OCI-LY7 (cell line): ENCODE measurements around the gene ZNF804A. TPM values are rescaled to one million over a fixed set of nuclear protein-coding genes. Genes with fewer than 3 reads are reported as not detected.

ENCODE experiments used
- BruUV-seq: library from RNA; stranded (reverse); fragments of 400-500 nt; replicated peaks from 2 replicates; lab custom pipeline; 2021; lab: Mats Ljungman, UMichigan
- CTCF ChIA-PET: fragments of 300-600 bp; sonication (Branson Sonifier 250); formaldehyde crosslinking; loops from one replicate; lab custom pipeline; 2022; ENCODE audit warnings: antibody characterized with exemption; ENCODE audit not compliant: unreplicated experiment; lab: Charles Lee
- POLR2A ChIA-PET: fragments of 300-600 bp; sonication (Branson Sonifier 250); formaldehyde crosslinking; loops from one replicate; lab custom pipeline; 2022; ENCODE audit warnings: antibody characterized with exemption; lab: Charles Lee
- DNase-seq: peaks from one replicate; pipeline ENCODE4 v3.0.0-alpha.2; 2015; ENCODE audit warnings: low spot score
- H2AFZ ChIP-seq: fragments of 200-600 bp; sonication (generic), shearing (Covaris generic); 2 replicates; pipeline ENCODE4 v1.6.1; 2014; ENCODE audit warnings: mild to moderate bottlenecking, antibody characterized with exemption, low read length, moderate library complexity
- H3K27ac ChIP-seq: fragments of 200-600 bp; sonication (generic); 2 replicates; pipeline ENCODE4 v1.5.1; 2014; ENCODE audit warnings: mixed run types, low read depth, mild to moderate bottlenecking, moderate library complexity, low read length, inconsistent platforms; ENCODE audit not compliant: poor library complexity, severe bottlenecking
- H3K36me3 ChIP-seq: fragments of 200-600 bp; sonication (generic); 2 replicates; pipeline ENCODE4 v1.6.1; 2014; ENCODE audit warnings: mild to moderate bottlenecking, antibody characterized with exemption, low read length, moderate library complexity, mixed read lengths; ENCODE audit not compliant: insufficient read depth
- H3K4me1 ChIP-seq: fragments of 200-600 bp; sonication (generic); 2 replicates; pipeline ENCODE4 v1.5.1; 2014; ENCODE audit warnings: mild to moderate bottlenecking, low read length; ENCODE audit not compliant: insufficient read depth, poor library complexity, severe bottlenecking
- H3K4me2 ChIP-seq: fragments of 200-600 bp; sonication (generic); 2 replicates; pipeline ENCODE4 v1.6.1; 2014; ENCODE audit warnings: mild to moderate bottlenecking, low read length
- H3K4me3 ChIP-seq: fragments of 200-600 bp; sonication (generic); 2 replicates; pipeline ENCODE4 v1.5.1; 2014; ENCODE audit warnings: mild to moderate bottlenecking, low read depth, low read length; ENCODE audit not compliant: poor library complexity, severe bottlenecking
- H3K79me2 ChIP-seq: fragments of 200-600 bp; sonication (generic); 2 replicates; pipeline ENCODE4 v1.6.1; 2016; ENCODE audit warnings: low read depth, mild to moderate bottlenecking, low read length, moderate library complexity, mixed read lengths; ENCODE audit not compliant: insufficient read depth
- H3K9me2 ChIP-seq: fragments of 200-600 bp; sonication (generic); 2 replicates; pipeline ENCODE4 v1.6.1; 2016; ENCODE audit warnings: mild to moderate bottlenecking, low read length, mixed read lengths; ENCODE audit not compliant: insufficient read depth
- H3K9me3 ChIP-seq: fragments of 200-600 bp; sonication (generic); 2 replicates; pipeline ENCODE4 v1.6.1; 2014; ENCODE audit warnings: mild to moderate bottlenecking, mixed run types, low read length, mixed read lengths
- H4K20me1 ChIP-seq: fragments of 200-600 bp; sonication (generic); 2 replicates; pipeline ENCODE4 v1.6.1; 2014; ENCODE audit warnings: mild to moderate bottlenecking, antibody characterized with exemption, low read length, moderate library complexity, mixed read lengths; ENCODE audit not compliant: insufficient read depth
- CTCF ChIP-seq: fragments of 200-600 bp; sonication (generic); conservative IDR thresholded peaks from 2 replicates; pipeline ENCODE4 v1.5.1; 2014; ENCODE audit warnings: mild to moderate bottlenecking, antibody characterized with exemption, low read length, moderate library complexity, mixed read lengths
- EZH2phosphoT487 ChIP-seq: fragments of 200-600 bp; sonication (generic); IDR thresholded peaks from 2 replicates; pipeline ENCODE4 v1.6.1; 2018; ENCODE audit warnings: low read depth, borderline replicate concordance, mild to moderate bottlenecking, mixed run types, antibody characterized with exemption, low read length, moderate library complexity, mixed read lengths
- intact Hi-C: fragments of 100-400 bp; cut with micrococcal nuclease; formaldehyde crosslinking; loops from one replicate; pipeline ENCODE4 v1.10.0; 2022; ENCODE audit not compliant: unreplicated experiment
- total RNA-seq, 2 experiments: library from RNA; depleted of rRNA in 1 of 2; stranded (reverse); fragments of >200 nt in 1 of 2; shearing (Covaris generic) in 1 of 2; gene quantifications; 2 replicates each; pipeline ENCODE4 v1.2.3, GENCODE V29; 2014 to 2022

ZNF804A gene
- total RNA-seq, 2 experiments from 2014 or later = 14.4 to 19.9 TPM

GRCh38 chr2:184599054-184599871 lies 934 bp downstream of the ZNF804A start:
- Histone ChIP-seq H3K4me3 (peak overlapping the region; percentile 93), H3K27ac (peak overlapping the region; percentile 86), H3K4me1 (peaks cover 16% of the 10 kb centered on the region), H3K9me2 (no peaks in the 10 kb centered on the region), H3K36me3 (peaks cover 28% of the 10 kb centered on the region), H3K9me3 (peaks cover 13% of the 10 kb centered on the region; the same call in 1 of the 2 replicates), H3K79me2 (peaks cover 56% of the 10 kb centered on the region), H3K4me2 (peak overlapping the region; percentile 71), H2AFZ (peak overlapping the region; percentile 54; the same call in 1 of the 2 replicates), H4K20me1 (peaks cover 13% of the 10 kb centered on the region)
- ChIA-PET CTCF (interaction anchor here (0.6 kb wide), 2 partner anchors 61 to 230 kb away, joined by 3 read pairs; no protein-coding TSS in a partner anchor), POLR2A (interaction anchor here (0.6 to 4.2 kb wide), 21 partner anchors 9 to 465 kb away, joined by 3 to 30 read pairs (median 3); no protein-coding TSS in a partner anchor)
- DNase-seq = peak; percentile 72
- BruUV-seq = TSS peak; percentile 54
- TF ChIP-seq CTCF (no peak), EZH2phosphoT487 (no peak)
- intact Hi-C loops = loop anchor here (2.0 to 5.0 kb wide), 2 partner anchors 128 to 237 kb away; no protein-coding TSS in a partner anchor

GRCh38 chr2:184599872-184600222 lies 1.5 kb downstream of the ZNF804A start:
- peaks cover 13% of the 10 kb centered on the region for H4K20me1 ChIP-seq
- no TSS peak for BruUV-seq
- no peaks in the 10 kb centered on the region for H3K9me2 ChIP-seq
- peak overlapping the region; percentile 54; the same call in 1 of the 2 replicates for H2AFZ ChIP-seq
- H3K36me3 ChIP-seq = peaks cover 33% of the 10 kb centered on the region
- intact Hi-C loops = loop anchor here (2.0 to 5.0 kb wide), 2 partner anchors 127 to 238 kb away; no protein-coding TSS in a partner anchor
- ChIA-PET POLR2A (interaction anchor here (0.7 to 4.2 kb wide), 15 partner anchors 9 to 229 kb away, joined by 3 to 30 read pairs (median 3); no protein-coding TSS in a partner anchor), CTCF (no interaction called here)
- no peak for TF ChIP-seq EZH2phosphoT487
- no peak for TF ChIP-seq CTCF
- peak; percentile 51 for DNase-seq
- peak overlapping the region; percentile 86 for H3K27ac ChIP-seq
- H3K79me2 ChIP-seq = peaks cover 62% of the 10 kb centered on the region
- peak overlapping the region; percentile 93 for H3K4me3 ChIP-seq
- H3K4me1 ChIP-seq = peaks cover 16% of the 10 kb centered on the region
- H3K9me3 ChIP-seq = peaks cover 13% of the 10 kb centered on the region; the same call in 1 of the 2 replicates
- peak overlapping the region; percentile 71 for H3K4me2 ChIP-seq
